DMS153 (cell line): ENCODE measurements around the gene UBQLN3.

Experiments used
- DNase-seq: peaks from one replicate; lab custom pipeline; 2025; lab: John Stamatoyannopoulos, UW

Gene UBQLN3

GRCh38 chr11:5505363-5506048 is 4.3 kb downstream of the UBQLN3 start:
- DNase-seq: no peak

- DNase-seq: no peak
Measured at GRCh38 chr11:5504403-5504921, 5.3 kb downstream of the UBQLN3 start.

GRCh38 chr11:5500393-5500801 is 9.4 kb downstream of the UBQLN3 start:
- no peak for DNase-seq

DNA sequence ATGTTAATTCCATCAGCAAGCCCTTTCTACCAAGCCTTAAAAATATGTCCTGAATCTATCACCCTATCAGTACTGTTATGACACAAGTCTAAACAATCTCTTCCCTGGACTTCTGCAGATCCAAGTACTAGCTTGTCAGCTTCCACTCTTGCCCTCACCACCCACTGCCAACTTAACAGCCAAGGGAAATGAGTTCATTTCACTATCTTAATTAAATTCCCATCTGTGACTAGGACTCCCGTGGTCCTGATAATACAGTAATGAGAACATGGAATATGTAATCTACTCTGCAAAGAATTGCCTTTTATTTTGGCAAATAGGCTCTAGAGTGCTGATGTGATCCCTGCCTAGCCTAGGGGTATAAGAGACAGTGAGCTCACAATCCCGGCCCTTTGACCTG is 10.1 kb downstream of the UBQLN3 start:
- no peak for DNase-seq

DNA sequence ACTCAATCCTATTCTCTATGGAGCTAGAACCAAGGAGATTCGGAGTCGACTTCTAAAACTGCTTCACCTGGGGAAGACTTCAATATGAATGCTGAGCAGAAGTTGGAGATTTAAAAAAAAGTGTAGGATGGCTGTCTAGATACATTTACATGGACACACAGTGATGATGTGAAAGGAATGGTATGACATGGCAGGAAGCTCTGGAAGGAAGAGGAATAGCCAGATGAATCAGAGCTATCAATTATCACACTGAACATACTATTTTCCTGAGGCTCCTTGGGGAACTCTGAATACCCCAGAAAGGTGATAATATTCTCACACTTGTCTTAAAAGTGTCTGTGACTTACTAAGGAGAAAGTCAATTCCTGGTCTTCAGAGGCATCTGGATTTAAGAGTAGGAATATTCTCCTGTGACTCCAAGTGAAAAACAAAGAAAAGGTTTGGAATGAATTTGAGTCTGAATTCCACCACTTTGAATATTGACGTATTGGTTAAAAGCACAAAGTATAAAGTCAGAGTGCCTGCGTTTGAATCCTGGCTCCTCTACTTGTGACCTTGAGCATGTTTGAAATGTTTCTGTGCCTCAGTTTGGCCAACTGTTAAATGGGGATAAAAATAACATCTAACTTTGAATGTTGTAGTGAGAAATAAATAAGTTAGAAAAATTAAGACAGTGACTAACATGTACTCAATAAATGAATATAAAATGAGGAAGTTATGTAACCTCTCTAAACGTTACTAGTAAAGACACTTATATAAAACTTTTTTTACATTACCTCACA is 20.0 kb downstream of the UBQLN3 start:
- DNase-seq: no peak

DNA sequence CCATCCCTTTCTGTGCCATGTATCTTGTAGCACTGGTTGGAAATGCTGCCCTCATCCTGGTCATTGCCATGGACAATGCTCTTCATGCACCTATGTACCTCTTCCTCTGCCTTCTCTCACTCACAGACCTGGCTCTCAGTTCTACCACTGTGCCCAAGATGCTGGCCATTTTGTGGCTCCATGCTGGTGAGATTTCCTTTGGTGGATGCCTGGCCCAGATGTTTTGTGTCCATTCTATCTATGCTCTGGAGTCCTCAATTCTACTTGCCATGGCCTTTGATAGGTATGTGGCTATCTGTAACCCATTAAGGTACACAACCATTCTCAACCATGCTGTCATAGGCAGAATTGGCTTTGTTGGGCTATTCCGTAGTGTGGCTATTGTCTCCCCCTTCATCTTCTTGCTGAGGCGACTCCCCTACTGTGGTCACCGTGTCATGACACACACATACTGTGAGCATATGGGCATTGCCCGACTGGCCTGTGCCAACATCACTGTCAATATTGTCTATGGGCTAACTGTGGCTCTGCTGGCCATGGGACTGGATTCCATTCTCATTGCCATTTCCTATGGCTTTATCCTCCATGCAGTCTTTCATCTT is 20.9 kb downstream of the UBQLN3 start:
- DNase-seq: no peak

DNA sequence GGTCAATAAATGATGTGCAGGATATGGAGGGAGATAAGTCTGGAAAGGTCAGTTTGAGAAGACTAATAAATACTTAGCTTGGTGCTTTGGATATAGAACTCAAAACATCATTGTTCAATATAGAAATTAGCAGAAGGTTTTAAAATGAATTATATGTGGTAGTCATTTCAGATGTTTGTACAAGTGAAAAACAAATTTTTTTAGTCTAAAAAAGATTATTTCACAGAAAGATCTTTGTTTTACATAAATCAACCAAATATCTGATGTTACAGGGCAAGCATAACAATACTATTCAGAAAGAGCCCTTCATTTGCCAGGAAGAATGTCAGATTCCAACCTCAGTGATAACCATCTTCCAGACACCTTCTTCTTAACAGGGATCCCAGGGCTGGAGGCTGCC is 21.4 kb downstream of the UBQLN3 start, which contains the start of gene OR52D1:
Gene OR52D1 (plus strand): TSS at position 301 of the 400 bp plus-strand sequence. CDS start 22 bp downstream, at position 323.
- no peak for DNase-seq

- DNase-seq: no peak
Measured at GRCh38 chr11:5486421-5486820, 23.3 kb downstream of the UBQLN3 start.

DNA sequence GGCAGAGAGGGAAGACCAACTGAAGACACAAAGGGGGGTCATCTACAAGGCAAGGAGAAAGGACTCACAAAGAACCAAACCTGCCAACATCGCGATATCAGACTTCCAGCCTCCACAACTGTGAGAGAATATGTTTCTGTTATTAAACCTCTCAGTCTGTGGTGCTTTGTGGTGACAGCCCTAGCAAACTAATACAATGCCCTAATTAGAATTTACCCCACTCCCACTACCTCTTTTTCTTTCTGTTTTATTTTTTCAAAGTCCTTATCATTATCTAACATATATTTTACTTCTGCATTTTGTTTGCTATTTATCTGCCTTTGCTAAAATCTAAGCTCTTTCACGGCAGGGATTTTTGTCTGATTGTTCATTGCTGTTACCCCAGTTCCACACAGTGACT is 23.8 kb downstream of the UBQLN3 start:
- no peak for DNase-seq

- no peak for DNase-seq
Measured at GRCh38 chr11:5476186-5476819, 33.5 kb downstream of the UBQLN3 start.

DNA sequence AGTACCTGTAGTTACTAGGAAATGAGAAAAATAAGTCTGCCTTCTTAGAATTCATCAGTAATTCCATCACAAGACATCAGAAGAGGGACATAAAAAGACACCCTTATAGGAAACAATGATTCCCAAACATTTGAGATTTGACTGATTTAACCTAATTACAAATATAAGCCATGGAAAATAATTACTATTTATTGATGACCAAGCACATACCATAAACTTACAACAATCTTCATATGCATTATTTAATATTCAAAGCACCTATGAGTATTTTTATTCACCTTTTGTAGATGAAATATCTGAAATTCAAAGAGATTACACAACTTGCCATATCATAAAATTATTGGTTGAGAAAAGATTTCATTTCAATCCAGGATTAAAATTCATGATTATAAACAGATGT is 35.8 kb downstream of the UBQLN3 start:
- no peak for DNase-seq

DNA sequence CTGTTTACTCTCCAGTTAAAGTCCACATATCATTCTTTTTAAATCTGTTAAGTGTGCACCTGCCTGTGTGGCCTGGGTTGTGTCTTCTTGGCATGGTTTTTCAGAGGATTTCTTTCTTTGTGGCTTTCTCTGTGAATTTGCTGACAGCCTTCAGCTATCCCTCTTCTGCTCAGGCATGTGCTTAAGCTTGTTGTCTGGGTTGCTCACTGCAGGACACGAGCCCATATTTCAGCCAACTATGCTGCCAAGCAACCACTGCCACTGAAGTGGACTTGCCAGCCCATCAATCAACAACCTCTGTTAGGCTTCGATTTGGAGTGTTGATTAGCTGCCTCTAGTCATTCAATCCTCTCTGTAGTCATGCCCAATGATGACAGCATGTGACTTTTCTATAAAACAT is 42.2 kb downstream of the UBQLN3 start:
- no peak for DNase-seq

- no peak for DNase-seq
Measured at GRCh38 chr11:5460983-5461621, 48.7 kb downstream of the UBQLN3 start.
